HCT116 (cell line): Measurements from ENCODE around the gene REEP6.

Experiments
- CEBPB ChIP-seq: IDR thresholded peaks from 2 replicates; pipeline ENCODE4 v1.6.1; 2012; ENCODE audit warnings: low read depth
- CTCF ChIP-seq, 3 experiments: fragments of 200-600 bp in 1 of 3; sonication (generic) in 1 of 3; IDR thresholded peaks in 2 of 3; conservative IDR thresholded peaks in 1 of 3; 2 replicates each; pipeline ENCODE4 v1.5.1; 2012 to 2017; ENCODE audit warnings: low read depth in 2 of 3, low read length in 2 of 3, antibody characterized with exemption in 1 of 3, borderline replicate concordance in 1 of 3, control low read depth in 1 of 3, mild to moderate bottlenecking in 1 of 3, mixed read lengths in 1 of 3, mixed run types in 1 of 3, moderate library complexity in 1 of 3; ENCODE audit not compliant: insufficient read depth in 1 of 3
- ELF1 ChIP-seq: IDR thresholded peaks from 2 replicates; pipeline ENCODE4 v1.6.1; 2012; ENCODE audit warnings: low read depth, borderline replicate concordance
- EZH2 ChIP-seq: fragments of 200-600 bp; sonication (generic); IDR thresholded peaks from 2 replicates; pipeline ENCODE4 v1.6.1; 2017; ENCODE audit warnings: antibody characterized with exemption, mixed run types
- JUND ChIP-seq: IDR thresholded peaks from 2 replicates; pipeline ENCODE4 v1.6.1; 2012
- POLR2A ChIP-seq: IDR thresholded peaks from 2 replicates; pipeline ENCODE4 v1.7.0; 2011; ENCODE audit warnings: borderline replicate concordance; ENCODE audit not compliant: insufficient read depth, insufficient read length; ENCODE audit errors: extremely low read depth
- POLR2AphosphoS5 ChIP-seq: IDR thresholded peaks from 2 replicates; pipeline ENCODE4 v1.6.1; 2011; ENCODE audit warnings: mild to moderate bottlenecking, low read depth, low read length, moderate library complexity
- TCF7L2 ChIP-seq: IDR thresholded peaks from 2 replicates; pipeline ENCODE4 v1.7.0; 2011; ENCODE audit warnings: borderline replicate concordance, inconsistent platforms; ENCODE audit not compliant: insufficient read depth, insufficient read length; ENCODE audit errors: extremely low read depth
- ZBTB33 ChIP-seq: IDR thresholded peaks from 2 replicates; pipeline ENCODE4 v1.6.1; 2011; ENCODE audit warnings: mild to moderate bottlenecking, low read length, moderate library complexity; ENCODE audit not compliant: insufficient replicate concordance; ENCODE audit errors: extremely low read depth
- TF ChIP-seq, protein P1 (sequence below): IDR thresholded peaks from 2 replicates; pipeline ENCODE4 v1.6.1; 2012

GRCh38 chr19:1494115-1494815, 3.3 kb downstream of the REEP6 start:
- TF ChIP-seq ELF1 (no peak), CTCF (IDR thresholded peaks at IDR 0.05 in 2 of 3, conservative IDR thresholded peaks at IDR 0.05 in 1 of 3; ENCODE audit: borderline replicate concordance in 1 of 3, insufficient read depth in 1 of 3, low read depth in 2 of 3, low read length in 2 of 3) (no peak), EZH2 (no peak), JUND (no peak), POLR2AphosphoS5 (no peak), POLR2A (no peak), ZBTB33 (no peak), TCF7L2 (no peak), CEBPB (no peak)
- TF ChIP-seq, protein P1, sequence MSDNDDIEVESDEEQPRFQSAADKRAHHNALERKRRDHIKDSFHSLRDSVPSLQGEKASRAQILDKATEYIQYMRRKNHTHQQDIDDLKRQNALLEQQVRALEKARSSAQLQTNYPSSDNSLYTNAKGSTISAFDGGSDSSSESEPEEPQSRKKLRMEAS, result no peak
